ENCODE results near the gene DDX5. TPM values are rescaled to one million over a fixed set of nuclear protein-coding genes. Genes with fewer than 3 reads are reported as not detected.

DDX5 gene
- total and polyA plus RNA-seq, 2 of the 13 experiments (the other 11 are each of a cell fraction or from before 2014, with no cell fraction given) = 503 to 684 TPM

DNA sequence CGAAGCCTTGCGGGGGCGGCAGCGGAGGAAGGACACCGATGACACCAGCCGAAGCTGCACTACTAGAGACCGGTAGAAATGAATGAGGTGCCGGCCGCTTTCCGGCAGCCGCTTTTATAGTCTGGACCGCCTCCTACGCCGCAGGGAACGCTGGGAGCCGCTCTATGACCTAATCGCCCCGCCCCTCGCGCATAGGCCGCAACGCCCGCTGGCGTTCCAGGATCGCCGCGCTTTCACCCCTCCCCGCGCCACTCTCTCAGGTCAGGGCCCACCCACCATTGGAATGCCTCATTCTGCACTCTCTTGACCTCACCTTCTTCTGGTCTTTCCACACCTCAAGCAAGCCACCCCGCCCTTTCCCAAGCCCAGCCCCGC lies at the start of gene DDX5 (continued):
- TF ChIP-seq, protein P1, sequence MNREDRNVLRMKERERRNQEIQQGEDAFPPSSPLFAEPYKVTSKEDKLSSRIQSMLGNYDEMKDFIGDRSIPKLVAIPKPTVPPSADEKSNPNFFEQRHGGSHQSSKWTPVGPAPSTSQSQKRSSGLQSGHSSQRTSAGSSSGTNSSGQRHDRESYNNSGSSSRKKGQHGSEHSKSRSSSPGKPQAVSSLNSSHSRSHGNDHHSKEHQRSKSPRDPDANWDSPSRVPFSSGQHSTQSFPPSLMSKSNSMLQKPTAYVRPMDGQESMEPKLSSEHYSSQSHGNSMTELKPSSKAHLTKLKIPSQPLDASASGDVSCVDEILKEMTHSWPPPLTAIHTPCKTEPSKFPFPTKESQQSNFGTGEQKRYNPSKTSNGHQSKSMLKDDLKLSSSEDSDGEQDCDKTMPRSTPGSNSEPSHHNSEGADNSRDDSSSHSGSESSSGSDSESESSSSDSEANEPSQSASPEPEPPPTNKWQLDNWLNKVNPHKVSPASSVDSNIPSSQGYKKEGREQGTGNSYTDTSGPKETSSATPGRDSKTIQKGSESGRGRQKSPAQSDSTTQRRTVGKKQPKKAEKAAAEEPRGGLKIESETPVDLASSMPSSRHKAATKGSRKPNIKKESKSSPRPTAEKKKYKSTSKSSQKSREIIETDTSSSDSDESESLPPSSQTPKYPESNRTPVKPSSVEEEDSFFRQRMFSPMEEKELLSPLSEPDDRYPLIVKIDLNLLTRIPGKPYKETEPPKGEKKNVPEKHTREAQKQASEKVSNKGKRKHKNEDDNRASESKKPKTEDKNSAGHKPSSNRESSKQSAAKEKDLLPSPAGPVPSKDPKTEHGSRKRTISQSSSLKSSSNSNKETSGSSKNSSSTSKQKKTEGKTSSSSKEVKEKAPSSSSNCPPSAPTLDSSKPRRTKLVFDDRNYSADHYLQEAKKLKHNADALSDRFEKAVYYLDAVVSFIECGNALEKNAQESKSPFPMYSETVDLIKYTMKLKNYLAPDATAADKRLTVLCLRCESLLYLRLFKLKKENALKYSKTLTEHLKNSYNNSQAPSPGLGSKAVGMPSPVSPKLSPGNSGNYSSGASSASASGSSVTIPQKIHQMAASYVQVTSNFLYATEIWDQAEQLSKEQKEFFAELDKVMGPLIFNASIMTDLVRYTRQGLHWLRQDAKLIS (CRISPR knock-in tag; IDR thresholded peaks at IDR 0.05) = peak; percentile 83; the same call in 1 of the 2 replicates
- TF ChIP-seq NAIF1 (CRISPR knock-in tag; IDR thresholded peaks at IDR 0.05; ENCODE audit: borderline replicate concordance) = peak; percentile 90
- peak in 1 of 2 experiments; percentile 34; a peak in 2 of 4 replicates for TF ChIP-seq NR2F1 (CRISPR knock-in tag; IDR thresholded peaks at IDR 0.05)
- TF ChIP-seq JARID2 (CRISPR knock-in tag; IDR thresholded peaks at IDR 0.05; ENCODE audit: insufficient replicate concordance) = no peak
- no peak for TF ChIP-seq XRCC5 (optimal IDR thresholded peaks at IDR 0.05; ENCODE audit: low read length)
- TF ChIP-seq ZNF33A (CRISPR knock-in tag; IDR thresholded peaks at IDR 0.05; ENCODE audit: borderline replicate concordance) = no peak
- peak; percentile 53; the same call in 1 of the 2 replicates for TF ChIP-seq ZNF431 (CRISPR knock-in tag; IDR thresholded peaks at IDR 0.05; ENCODE audit: borderline replicate concordance, low read depth)
- TF ChIP-seq AGO1 (IDR thresholded peaks at IDR 0.05; ENCODE audit: low read depth, low read length, poor library complexity, severe bottlenecking) = no peak
- no peak for TF ChIP-seq HDAC2 (CRISPR knock-in tag; IDR thresholded peaks at IDR 0.05)
- peak; percentile 60 for TF ChIP-seq CBFB (CRISPR knock-in tag; IDR thresholded peaks at IDR 0.05)
- TF ChIP-seq, protein P2, sequence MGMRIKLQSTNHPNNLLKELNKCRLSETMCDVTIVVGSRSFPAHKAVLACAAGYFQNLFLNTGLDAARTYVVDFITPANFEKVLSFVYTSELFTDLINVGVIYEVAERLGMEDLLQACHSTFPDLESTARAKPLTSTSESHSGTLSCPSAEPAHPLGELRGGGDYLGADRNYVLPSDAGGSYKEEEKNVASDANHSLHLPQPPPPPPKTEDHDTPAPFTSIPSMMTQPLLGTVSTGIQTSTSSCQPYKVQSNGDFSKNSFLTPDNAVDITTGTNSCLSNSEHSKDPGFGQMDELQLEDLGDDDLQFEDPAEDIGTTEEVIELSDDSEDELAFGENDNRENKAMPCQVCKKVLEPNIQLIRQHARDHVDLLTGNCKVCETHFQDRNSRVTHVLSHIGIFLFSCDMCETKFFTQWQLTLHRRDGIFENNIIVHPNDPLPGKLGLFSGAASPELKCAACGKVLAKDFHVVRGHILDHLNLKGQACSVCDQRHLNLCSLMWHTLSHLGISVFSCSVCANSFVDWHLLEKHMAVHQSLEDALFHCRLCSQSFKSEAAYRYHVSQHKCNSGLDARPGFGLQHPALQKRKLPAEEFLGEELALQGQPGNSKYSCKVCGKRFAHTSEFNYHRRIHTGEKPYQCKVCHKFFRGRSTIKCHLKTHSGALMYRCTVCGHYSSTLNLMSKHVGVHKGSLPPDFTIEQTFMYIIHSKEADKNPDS (CRISPR knock-in tag; IDR thresholded peaks at IDR 0.05) = peak; percentile 93; the same call in 1 of the 2 replicates
- TF ChIP-seq JUND (CRISPR knock-in tag; IDR thresholded peaks at IDR 0.05) = no peak; the same call in 1 of the 2 replicates
- TF ChIP-seq ZNF17 (CRISPR knock-in tag; IDR thresholded peaks at IDR 0.05) = no peak
- TF ChIP-seq CEBPB (IDR thresholded peaks at IDR 0.05; ENCODE audit: borderline replicate concordance, low read depth, low read length) = peak; percentile 51; the same call in 1 of the 2 replicates
- TF ChIP-seq ELF4 (CRISPR knock-in tag; IDR thresholded peaks at IDR 0.05; ENCODE audit: borderline replicate concordance) = no peak
- peak; percentile 40; the same call in 1 of the 2 replicates for TF ChIP-seq CEBPG (CRISPR knock-in tag; IDR thresholded peaks at IDR 0.05)
- TF ChIP-seq, protein P3, sequence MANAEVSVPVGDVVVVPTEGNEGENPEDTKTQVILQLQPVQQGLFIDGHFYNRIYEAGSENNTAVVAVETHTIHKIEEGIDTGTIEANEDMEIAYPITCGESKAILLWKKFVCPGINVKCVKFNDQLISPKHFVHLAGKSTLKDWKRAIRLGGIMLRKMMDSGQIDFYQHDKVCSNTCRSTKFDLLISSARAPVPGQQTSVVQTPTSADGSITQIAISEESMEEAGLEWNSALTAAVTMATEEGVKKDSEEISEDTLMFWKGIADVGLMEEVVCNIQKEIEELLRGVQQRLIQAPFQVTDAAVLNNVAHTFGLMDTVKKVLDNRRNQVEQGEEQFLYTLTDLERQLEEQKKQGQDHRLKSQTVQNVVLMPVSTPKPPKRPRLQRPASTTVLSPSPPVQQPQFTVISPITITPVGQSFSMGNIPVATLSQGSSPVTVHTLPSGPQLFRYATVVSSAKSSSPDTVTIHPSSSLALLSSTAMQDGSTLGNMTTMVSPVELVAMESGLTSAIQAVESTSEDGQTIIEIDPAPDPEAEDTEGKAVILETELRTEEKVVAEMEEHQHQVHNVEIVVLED (CRISPR knock-in tag; IDR thresholded peaks at IDR 0.05; ENCODE audit: borderline replicate concordance) = no peak
- no peak for TF ChIP-seq TOPORS (CRISPR knock-in tag; IDR thresholded peaks at IDR 0.05)
- peak; percentile 70; the same call in 1 of the 2 replicates for TF ChIP-seq ZNF331 (CRISPR knock-in tag; IDR thresholded peaks at IDR 0.05)
- TF ChIP-seq POLR2A (IDR thresholded peaks at IDR 0.05; ENCODE audit: insufficient read depth in 1 of 2, low read depth in 2 of 2, low read length in 2 of 2) = peak; percentile 100
- peak; percentile 65; the same call in 1 of the 2 replicates for TF ChIP-seq TEAD2 (CRISPR knock-in tag; IDR thresholded peaks at IDR 0.05)
- peak; percentile 78 for TF ChIP-seq THAP11 (CRISPR knock-in tag; IDR thresholded peaks at IDR 0.05)

All from HepG2 (cell line).